ENCODE results near the gene OBSCN. TPM values are rescaled to one million over a fixed set of nuclear protein-coding genes. Genes with fewer than 3 reads are reported as not detected.

OBSCN gene
- total and polyA plus RNA-seq, 2 donors (not counting 1 experiment from before 2014, with no cell fraction given), result 10.0 to 63.9 TPM

- Histone ChIP-seq H3K27ac (ENCODE audit: low read length in 2 of 2) (no peak overlapping the region), H2AFZ (ENCODE audit: insufficient read depth, low read depth, low read length, poor library complexity, severe bottlenecking) (no peak overlapping the region), H3K27me3 (replicated peaks in 1 of 4; ENCODE audit: control extremely low read depth in 1 of 4, control insufficient read depth in 3 of 4, insufficient read depth in 4 of 4, low read length in 3 of 4) (no peaks in the 10 kb centered on the region), H3K9ac (ENCODE audit: low read length) (no peak overlapping the region), H3K36me3 (replicated peaks in 1 of 2; ENCODE audit: control extremely low read depth in 1 of 2, control insufficient read depth in 1 of 2, extremely low read depth in 1 of 2, insufficient read depth in 2 of 2, low read length in 1 of 2) (peaks cover 0 to 10% of the 10 kb centered on the region in 2 experiments), H3K4me1 (ENCODE audit: control insufficient read depth in 2 of 2, insufficient read depth in 2 of 2, low read length in 2 of 2) (no peaks in the 10 kb centered on the region), H3K79me2 (ENCODE audit: control insufficient read depth, insufficient read depth, low read length) (peaks cover 16% of the 10 kb centered on the region), H4K20me1 (ENCODE audit: control insufficient read depth, insufficient read depth, low read length, poor library complexity, severe bottlenecking) (peaks cover 15% of the 10 kb centered on the region), H3K4me3 (ENCODE audit: control extremely low read depth in 1 of 5, extremely low read depth in 1 of 5, insufficient read depth in 1 of 5, low read depth in 2 of 5, low read length in 4 of 5) (no peak overlapping the region), H3K4me2 (replicated peaks; ENCODE audit: low read depth, low read length, poor library complexity, severe bottlenecking) (no peak overlapping the region), H3K9me3 (ENCODE audit: control extremely low read depth in 1 of 3, control insufficient read depth in 2 of 3, insufficient read depth in 1 of 3, low read length in 2 of 3) (peaks cover 0 to 7% (median 0%) of the 10 kb centered on the region in 3 donors)
- H3K27ac Mint-ChIP-seq, result no peak overlapping the region
- ChIA-PET POLR2A (no interaction called here), CTCF (interaction anchor here (1.4 kb wide), 1 partner anchor 41 kb away, joined by 5 read pairs; no protein-coding TSS in a partner anchor)
- ATAC-seq (ENCODE audit: low read depth) (no peak), DNase-seq (no peak)
- no peak overlapping the region for H3K4me3 Mint-ChIP-seq
- no peak for TF ChIP-seq EZH2 (IDR thresholded peaks at IDR 0.05; ENCODE audit: borderline replicate concordance, insufficient read depth, low read depth, low read length, poor library complexity, severe bottlenecking)
- no peak for TF ChIP-seq CTCF (IDR thresholded peaks at IDR 0.05)
- peaks cover 4% of the 10 kb centered on the region for H3K4me1 Mint-ChIP-seq
- 94% methylated on average over 7 of the region's 12 CpGs for WGBS (ENCODE audit: insufficient coverage)
- H3K9me3 Mint-ChIP-seq (ENCODE audit: insufficient read depth), result no peaks in the 10 kb centered on the region
- no peaks in the 10 kb centered on the region for H3K27me3 Mint-ChIP-seq
- intact Hi-C loops (cut with micrococcal nuclease), result no loop called here
Measured at GRCh38 chr1:228178737-228179684, 28.8 kb upstream of the OBSCN start.
